ENCODE results near the gene RUNX1. TPM values are rescaled to one million over a fixed set of nuclear protein-coding genes. Genes with fewer than 3 reads are reported as not detected.

The RUNX1 gene
- total and polyA plus RNA-seq, 2 donors (not counting 3 experiments of a cell fraction or from before 2014, with no cell fraction given), result 4.6 to 17.9 TPM

DNA sequence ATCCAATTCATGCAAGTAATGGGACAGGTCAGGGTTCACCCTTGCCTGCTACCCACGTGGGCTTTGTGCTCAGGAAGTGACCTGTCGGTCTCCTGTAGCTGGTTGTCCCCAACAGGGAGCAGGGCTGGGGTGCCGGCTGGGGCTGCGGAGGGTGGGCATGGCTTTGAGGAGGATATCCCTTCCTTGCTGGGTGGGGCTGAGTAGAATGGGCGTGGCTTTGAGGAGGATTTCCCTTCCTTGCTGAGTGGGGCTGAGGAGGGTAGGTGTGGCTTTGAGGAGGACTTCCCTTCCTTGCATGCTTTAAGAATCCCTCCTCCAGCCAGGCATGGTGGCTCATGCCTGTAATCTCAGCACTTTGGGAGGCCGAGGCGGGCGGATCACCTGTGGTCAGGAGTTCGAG is 229.1 kb downstream of the RUNX1 start:
- no peak for FAIRE-seq
- BruUV-seq (replicated peaks), result no TSS peak
- POLR2A ChIA-PET, result no interaction called here

More for the DNA sequence above, 229.1 kb downstream of the RUNX1 start:
- DNase-seq (ENCODE audit: low read depth, low spot score), result no peak
- intact Hi-C loops (cut with micrococcal nuclease) (no loop called here), dilution Hi-C loops (cut with MboI; ENCODE audit: extremely low pct_ligation_motif_present, low sequenced_read_pairs) (no loop called here)
- CTCF ChIA-PET, result no interaction called here
- Histone ChIP-seq H3K9me1 (replicated peaks; ENCODE audit: control insufficient read depth, extremely low read depth, insufficient read depth, low read length) (no peaks in the 10 kb centered on the region), H3K9ac (replicated peaks; ENCODE audit: extremely low read depth, insufficient read depth, low read length) (no peak overlapping the region), H2AFZ (ENCODE audit: low read depth, low read length) (no peak overlapping the region), H4K20me1 (replicated peaks; ENCODE audit: control insufficient read depth, extremely low read depth, insufficient read depth, low read length) (no peaks in the 10 kb centered on the region), H3K4me1 (ENCODE audit: control insufficient read depth, extremely low read depth, insufficient read depth, low read length) (no peaks in the 10 kb centered on the region), H3K4me2 (ENCODE audit: insufficient read depth, low read length) (no peak overlapping the region), H3K36me3 (ENCODE audit: control insufficient read depth in 2 of 2, extremely low read depth in 1 of 2, insufficient read depth in 2 of 2, low read length in 2 of 2) (peaks cover 0 to 13% of the 10 kb centered on the region in 2 experiments), H3K4me3 (replicated peaks in 1 of 3; ENCODE audit: insufficient read depth in 1 of 3, low read depth in 1 of 3, low read length in 3 of 3) (no peak overlapping the region), H3K79me2 (ENCODE audit: control insufficient read depth, insufficient read depth, low read length) (peaks cover 11% of the 10 kb centered on the region), H3K27ac (ENCODE audit: insufficient read depth, low read depth, low read length) (no peak overlapping the region), H3K27me3 (ENCODE audit: control insufficient read depth in 2 of 2, insufficient read depth in 2 of 2, low read length in 2 of 2) (no peaks in the 10 kb centered on the region), H3K9me3 (replicated peaks; ENCODE audit: control insufficient read depth, insufficient read depth, low read length) (no peaks in the 10 kb centered on the region)
- TF ChIP-seq, protein P1, sequence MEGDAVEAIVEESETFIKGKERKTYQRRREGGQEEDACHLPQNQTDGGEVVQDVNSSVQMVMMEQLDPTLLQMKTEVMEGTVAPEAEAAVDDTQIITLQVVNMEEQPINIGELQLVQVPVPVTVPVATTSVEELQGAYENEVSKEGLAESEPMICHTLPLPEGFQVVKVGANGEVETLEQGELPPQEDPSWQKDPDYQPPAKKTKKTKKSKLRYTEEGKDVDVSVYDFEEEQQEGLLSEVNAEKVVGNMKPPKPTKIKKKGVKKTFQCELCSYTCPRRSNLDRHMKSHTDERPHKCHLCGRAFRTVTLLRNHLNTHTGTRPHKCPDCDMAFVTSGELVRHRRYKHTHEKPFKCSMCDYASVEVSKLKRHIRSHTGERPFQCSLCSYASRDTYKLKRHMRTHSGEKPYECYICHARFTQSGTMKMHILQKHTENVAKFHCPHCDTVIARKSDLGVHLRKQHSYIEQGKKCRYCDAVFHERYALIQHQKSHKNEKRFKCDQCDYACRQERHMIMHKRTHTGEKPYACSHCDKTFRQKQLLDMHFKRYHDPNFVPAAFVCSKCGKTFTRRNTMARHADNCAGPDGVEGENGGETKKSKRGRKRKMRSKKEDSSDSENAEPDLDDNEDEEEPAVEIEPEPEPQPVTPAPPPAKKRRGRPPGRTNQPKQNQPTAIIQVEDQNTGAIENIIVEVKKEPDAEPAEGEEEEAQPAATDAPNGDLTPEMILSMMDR (IDR thresholded peaks at IDR 0.05; ENCODE audit: extremely low read depth in 1 of 2, insufficient read depth in 1 of 2, low read depth in 1 of 2, low read length in 2 of 2), result no peak
- TF ChIP-seq EZH2 (IDR thresholded peaks at IDR 0.05; ENCODE audit: borderline replicate concordance, low read depth, low read length, severe bottlenecking) (no peak), FOS (IDR thresholded peaks at IDR 0.05; ENCODE audit: borderline replicate concordance, insufficient read depth, low read length) (no peak), POLR2A (IDR thresholded peaks at IDR 0.05; ENCODE audit: low read depth, low read length) (no peak), MYC (IDR thresholded peaks at IDR 0.05; ENCODE audit: low read depth, low read length) (no peak), JUN (IDR thresholded peaks at IDR 0.05; ENCODE audit: borderline replicate concordance, insufficient read depth, insufficient read length, low read depth) (no peak), POLR2AphosphoS5 (IDR thresholded peaks at IDR 0.05; ENCODE audit: insufficient read depth, low read depth, low read length) (no peak)

All from endothelial cell of umbilical vein (primary cell).